Body of pancreas (tissue), 4 donors: ENCODE results near the gene PCSK2. TPM values are rescaled to one million over a fixed set of nuclear protein-coding genes. Genes with fewer than 3 reads are reported as not detected.

Experiments
- ATAC-seq: fragments of 150-250 bp; one replicate; pipeline ENCODE4 v1.9.1; 2016
- DNase-seq, 4 donors: peaks; one replicate each; pipeline ENCODE4 v3.0.0-alpha.2; 2019
- H3K27ac ChIP-seq, 4 donors: fragments of 200-600 bp; sonication (generic); 1 replicate in 3 of 4; 2 replicates in 1 of 4; pipeline versions ENCODE4 v1.5.1 to v1.6.1; 2016 to 2019; ENCODE audit warnings: mild to moderate bottlenecking in 1 of 4, mixed read lengths in 1 of 4, moderate library complexity in 1 of 4
- H3K27me3 ChIP-seq, 2 donors: fragments of 200-600 bp; sonication (generic); one replicate each; pipeline ENCODE4 v1.6.0; 2016; ENCODE audit warnings: mild to moderate bottlenecking in 1 of 2
- H3K36me3 ChIP-seq, 2 donors: fragments of 200-600 bp; sonication (generic); replicated peaks in 1 of 2; 2 replicates each; pipeline ENCODE4 v1.5.1; 2016; ENCODE audit warnings: low read depth in 2 of 2; ENCODE audit not compliant: insufficient read depth in 1 of 2
- H3K4me1 ChIP-seq: fragments of 200-600 bp; sonication (generic); one replicate; pipeline ENCODE4 v1.6.0; 2016
- H3K4me3 ChIP-seq, 2 donors: fragments of 200-600 bp; sonication (generic); 1 replicate in 1 of 2; 2 replicates in 1 of 2; pipeline ENCODE4 v1.5.1; 2016 to 2019
- H3K9me3 ChIP-seq, 3 donors: fragments of 200-600 bp; sonication (generic); 1 replicate in 2 of 3; 2 replicates in 1 of 3; pipeline ENCODE4 v1.5.1; 2016
- CTCF ChIP-seq, 7 experiments: fragments of 450-650 bp in 4 of 7; fragments of 200-600 bp in 3 of 7; sonication (generic) in 3 of 7; IDR thresholded peaks; one replicate each; pipeline ENCODE4 v1.5.1; 2016 to 2019; ENCODE audit warnings: antibody characterized with exemption in 7 of 7
- POLR2A ChIP-seq, 3 donors: fragments of 450-650 bp; IDR thresholded peaks; one replicate each; pipeline ENCODE4 v1.6.1; 2016; ENCODE audit warnings: antibody characterized with exemption in 3 of 3, mild to moderate bottlenecking in 2 of 3
- WGBS, 2 donors: methylation state at CpG; one replicate each; pipeline ENCODE4 v1.1.5; 2017; 5-methylcytosine and 5-hydroxymethylcytosine counted together
- intact Hi-C: fragments of 100-400 bp; cut with DNase I; formaldehyde crosslinking; loops from one replicate; pipeline ENCODE4 v1.15.1; 2023
- total RNA-seq, 2 donors: library from RNA; depleted of rRNA; stranded (reverse); fragments of >200 nt; gene quantifications; one replicate each; pipeline ENCODE4 v1.1.0, GENCODE V29; 2016

Gene PCSK2
- 1 to 10 TPM; 3.3 to 7.0 TPM for total RNA-seq

GRCh38 chr20:17226410-17227218 is at the start of gene PCSK2:
Gene PCSK2, plus strand, starts transcription at chr20:17227040. Its CDS starts 266 bp downstream, at chr20:17227306.
- DNase-seq (peak; percentile 49 to 70 (median 60)), ATAC-seq (peak; percentile 87)
- peak within 1 kb of the TSS in 1 of 4 donors; percentile 1 for H3K27ac ChIP-seq
- WGBS, 2 donors, result 0 to 2% methylated on average over 22 to 41 of the region's 53 CpGs
- peak within 1 kb of the TSS in 1 of 2 donors; percentile 22 for H3K4me3 ChIP-seq
- intact Hi-C loops, result no loop called here
- H3K27me3 ChIP-seq, result peaks cover 0 to 5% of the 10 kb centered on the region in 2 donors
- H3K36me3 ChIP-seq, result no peaks in the 10 kb centered on the region
- H3K9me3 ChIP-seq, result no peaks in the 10 kb centered on the region
- TF ChIP-seq CTCF (IDR thresholded peaks at IDR 0.05) (peak in 1 of 7 experiments; percentile 11), POLR2A (IDR thresholded peaks at IDR 0.05) (peak in 2 of 3 donors; percentile 40 to 49)
- peaks cover 17% of the 10 kb centered on the region for H3K4me1 ChIP-seq

DNA sequence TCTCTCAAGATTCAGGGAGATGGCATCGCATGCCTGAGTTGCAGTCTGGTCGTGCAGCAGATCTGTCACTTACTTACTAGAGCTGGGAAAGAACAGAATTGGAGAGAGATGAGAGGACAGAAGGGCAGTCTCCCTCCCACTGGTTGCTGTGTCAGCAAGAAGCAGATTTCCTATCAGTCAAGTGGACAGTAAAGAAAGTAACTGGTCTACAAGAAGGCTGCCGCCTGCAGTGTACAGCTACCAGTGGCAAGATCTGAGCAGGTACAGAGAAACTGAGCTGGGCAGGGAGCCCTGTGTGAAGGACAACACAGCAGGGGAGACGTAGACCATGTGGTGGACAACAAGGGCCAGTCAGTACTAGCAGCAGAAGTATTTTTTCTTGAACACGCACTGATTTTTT is 49.5 kb upstream of the PCSK2 start:
- H3K27me3 ChIP-seq, result no peaks in the 10 kb centered on the region
- TF ChIP-seq POLR2A (IDR thresholded peaks at IDR 0.05), result no peak
- TF ChIP-seq CTCF (IDR thresholded peaks at IDR 0.05), result no peak
- ATAC-seq, result no peak
- WGBS, 2 donors, result 54 to 62% methylated on average over 5 of the region's 5 CpGs
- H3K9me3 ChIP-seq, result no peaks in the 10 kb centered on the region
- DNase-seq, result no peak
- no peaks in the 10 kb centered on the region for H3K36me3 ChIP-seq
- intact Hi-C loops, result no loop called here
- H3K4me3 ChIP-seq, result no peak overlapping the region
- H3K27ac ChIP-seq, result no peak overlapping the region
- no peaks in the 10 kb centered on the region for H3K4me1 ChIP-seq

- no peak for ATAC-seq
- TF ChIP-seq POLR2A (IDR thresholded peaks at IDR 0.05) (no peak), CTCF (IDR thresholded peaks at IDR 0.05) (no peak)
- WGBS, 2 donors, result 29% methylated on average over 4 of the region's 4 CpGs; no CpG with 5 or more reads in 1 of the 2 donors
- no peak for DNase-seq
- H3K9me3 ChIP-seq, result no peaks in the 10 kb centered on the region
- H3K4me3 ChIP-seq, result no peak overlapping the region
- H3K36me3 ChIP-seq, result no peaks in the 10 kb centered on the region
- intact Hi-C loops, result no loop called here
- H3K27me3 ChIP-seq, result no peaks in the 10 kb centered on the region
- H3K4me1 ChIP-seq, result no peaks in the 10 kb centered on the region
- H3K27ac ChIP-seq, result no peak overlapping the region
Observed at GRCh38 chr20:17179840-17180239, 47.0 kb upstream of the PCSK2 start.

GRCh38 chr20:17189976-17190695 is 36.7 kb upstream of the PCSK2 start:
- DNase-seq (no peak), ATAC-seq (no peak)
- no peak overlapping the region for H3K4me3 ChIP-seq
- no peak overlapping the region for H3K27ac ChIP-seq
- WGBS, 2 donors, result 38 to 42% methylated on average over 6 of the region's 6 CpGs
- H3K36me3 ChIP-seq, result no peaks in the 10 kb centered on the region
- H3K9me3 ChIP-seq, result no peaks in the 10 kb centered on the region
- no peaks in the 10 kb centered on the region for H3K27me3 ChIP-seq
- TF ChIP-seq POLR2A (IDR thresholded peaks at IDR 0.05) (no peak), CTCF (IDR thresholded peaks at IDR 0.05) (no peak)
- H3K4me1 ChIP-seq, result no peaks in the 10 kb centered on the region
- intact Hi-C loops, result no loop called here
